ENCODE results near the gene DIP2C.
"Not testable (repeated sequence)": the region's sequence is repeated elsewhere in the genome, so short reads cannot be mapped to it uniquely, and the experiment has no call there.

Gene DIP2C

GRCh38 chr10:549391-549790 is 140.1 kb downstream of the DIP2C start:
- DNase-seq, result no peak

GRCh38 chr10:548238-548901 is 141.1 kb downstream of the DIP2C start:
- DNase-seq, result no peak

GRCh38 chr10:547591-548081 is 141.8 kb downstream of the DIP2C start:
- no peak for DNase-seq

- DNase-seq, result no peak
Measured at GRCh38 chr10:546971-547590, 142.4 kb downstream of the DIP2C start.

GRCh38 chr10:546451-546850 is 143.0 kb downstream of the DIP2C start:
- no peak for DNase-seq

- no peak for DNase-seq
Measured at GRCh38 chr10:543862-544822, 145.3 kb downstream of the DIP2C start.

- DNase-seq, result no peak
Measured at GRCh38 chr10:543131-543530, 146.3 kb downstream of the DIP2C start.

- peak; percentile 62 for DNase-seq
Measured at GRCh38 chr10:541750-542371, 147.6 kb downstream of the DIP2C start.

- DNase-seq, result no peak
Measured at GRCh38 chr10:541041-541440, 148.4 kb downstream of the DIP2C start.

- DNase-seq, result no peak
Measured at GRCh38 chr10:538895-539294, 150.6 kb downstream of the DIP2C start.

- no peak for DNase-seq
Measured at GRCh38 chr10:536935-537334, 152.5 kb downstream of the DIP2C start.

GRCh38 chr10:536371-536925 is 153.0 kb downstream of the DIP2C start:
- DNase-seq, result no peak

- DNase-seq, result no peak
Measured at GRCh38 chr10:535952-536351, 153.5 kb downstream of the DIP2C start.

- no peak for DNase-seq
Measured at GRCh38 chr10:535051-535450, 154.4 kb downstream of the DIP2C start.

- DNase-seq, result no peak
Measured at GRCh38 chr10:534047-534566, 155.4 kb downstream of the DIP2C start.

- no peak for DNase-seq
Measured at GRCh38 chr10:533611-534010, 155.9 kb downstream of the DIP2C start.

- peak; percentile 71 for DNase-seq
Measured at GRCh38 chr10:533186-533585, 156.3 kb downstream of the DIP2C start.

- not testable (repeated sequence) for DNase-seq
Measured at GRCh38 chr10:532331-532730, 157.1 kb downstream of the DIP2C start.

GRCh38 chr10:531541-531940 is 157.9 kb downstream of the DIP2C start:
- no peak for DNase-seq

GRCh38 chr10:530717-531116 is 158.8 kb downstream of the DIP2C start:
- peak; percentile 62 for DNase-seq

GRCh38 chr10:529468-530230 is 159.8 kb downstream of the DIP2C start:
- no peak for DNase-seq

Data from NCI-H146 (cell line).